Stimulated activated naive CD4-positive, alpha-beta T cell (primary cell): ENCODE results near the gene ZNF532.

ENCODE experiments used
- DNase-seq, 6 experiments: peaks; one replicate each; lab custom pipeline; 2025; lab: John Stamatoyannopoulos, UW

The ZNF532 gene

GRCh38 chr18:58867281-58867961, 2.7 kb downstream of the ZNF532 start:
- DNase-seq: no peak

DNA sequence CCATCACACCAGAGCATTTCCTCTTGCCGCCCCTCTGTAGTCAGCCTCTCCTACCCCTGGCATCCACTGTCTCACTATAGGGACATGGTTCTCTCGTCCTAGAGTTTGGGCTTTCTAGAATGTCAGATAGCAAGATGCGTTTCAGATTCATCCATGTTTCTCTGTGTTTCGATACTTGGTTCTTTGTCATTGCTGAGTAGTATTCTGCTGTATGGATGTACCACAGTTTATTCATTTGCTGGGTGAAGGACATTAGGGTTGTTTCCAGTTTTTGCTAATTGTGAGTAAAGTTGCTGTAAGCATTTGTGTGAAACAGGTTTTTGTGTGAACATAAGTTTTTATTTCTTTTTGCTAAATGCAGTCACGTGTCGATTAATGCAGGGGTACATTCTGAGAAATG, 3.8 kb downstream of the ZNF532 start:
- DNase-seq: no peak

- DNase-seq: no peak
Measured at GRCh38 chr18:58870130-58870529, 5.5 kb downstream of the ZNF532 start.

DNA sequence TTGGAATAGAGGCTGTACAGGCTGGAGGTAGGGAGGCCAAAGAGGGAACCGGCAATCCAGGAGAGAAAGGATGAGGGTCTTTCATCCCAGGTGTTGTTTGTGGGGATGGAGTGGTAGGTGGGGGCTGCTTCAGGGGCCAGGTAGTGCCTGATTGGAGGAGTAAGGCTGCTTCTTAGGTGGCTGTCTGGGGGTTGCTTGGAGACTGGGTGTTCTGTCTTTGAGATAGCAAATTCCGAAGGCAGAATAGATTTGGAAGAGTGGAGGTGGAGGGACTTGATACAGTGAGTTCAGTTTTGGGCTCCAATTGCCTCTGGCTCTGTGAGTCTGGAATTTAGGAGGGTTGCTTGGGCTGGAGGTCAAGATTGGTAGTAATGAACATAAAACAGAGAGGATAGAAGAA, 5.9 kb downstream of the ZNF532 start:
- DNase-seq: no peak

DNA sequence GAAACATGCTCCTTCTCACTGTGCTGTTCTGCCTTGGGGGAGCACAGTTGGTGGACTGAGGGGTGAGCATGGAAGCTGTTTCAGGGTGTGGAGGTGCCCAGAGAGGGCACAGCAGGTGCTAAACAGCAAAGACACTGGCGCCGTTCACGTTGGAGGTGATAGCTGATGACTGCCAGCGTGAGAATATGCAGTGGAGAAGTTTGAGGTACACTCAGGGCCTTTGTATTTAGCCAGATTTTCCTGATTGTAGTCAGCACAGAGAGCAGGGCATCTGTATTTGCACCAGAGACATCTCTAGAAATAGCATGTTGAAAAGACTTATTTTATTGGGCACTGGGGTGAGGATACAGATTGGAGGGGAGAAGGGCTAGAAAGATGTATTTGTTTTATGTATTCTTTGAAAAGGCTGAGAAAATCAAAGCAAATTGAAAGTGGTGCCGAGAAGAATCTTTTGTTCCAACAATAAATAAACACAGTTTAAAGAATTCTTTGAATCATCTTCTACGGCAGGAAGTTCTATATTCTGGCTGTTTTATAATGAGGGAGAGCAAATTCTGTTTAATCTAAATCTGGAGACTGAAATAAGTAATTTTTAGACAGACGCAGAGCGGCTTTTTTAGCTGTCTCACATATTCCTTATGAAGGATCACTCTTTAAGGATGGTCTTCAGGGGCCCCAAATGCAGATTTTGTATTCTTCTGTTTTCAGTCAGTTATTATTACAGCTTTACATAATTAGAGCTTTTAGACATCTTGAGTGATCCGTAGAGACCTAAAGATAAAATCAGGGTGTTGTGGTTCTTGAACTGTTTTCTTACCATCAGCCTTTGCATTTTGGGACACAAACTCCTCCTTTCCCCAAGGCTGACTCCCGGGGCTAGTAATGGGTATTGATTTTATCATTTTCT, 7.1 kb downstream of the ZNF532 start:
- no peak for DNase-seq

DNA sequence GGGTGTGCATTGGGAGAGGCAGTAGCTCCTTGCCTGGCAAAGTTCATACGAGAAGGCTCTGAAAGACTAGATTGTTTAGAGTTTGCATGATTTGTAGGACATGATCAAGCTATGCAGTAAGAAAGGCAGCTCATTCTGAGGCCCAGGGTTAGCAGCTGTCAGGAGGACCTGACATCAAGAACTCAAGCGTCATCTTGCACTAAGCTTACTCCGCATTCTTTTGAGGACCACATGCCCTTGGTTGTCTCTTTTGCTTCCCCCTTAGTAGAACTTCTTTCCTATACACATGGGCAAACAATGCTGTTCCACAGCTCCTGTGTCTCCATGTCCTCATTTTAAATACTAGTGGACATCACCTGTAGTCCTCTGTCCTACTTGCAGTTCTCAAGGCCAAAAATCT, 14.0 kb downstream of the ZNF532 start:
- no peak for DNase-seq

- no peak for DNase-seq
Measured at GRCh38 chr18:58881477-58881876, 16.8 kb downstream of the ZNF532 start.

- no peak for DNase-seq
Measured at GRCh38 chr18:58882044-58882443, 17.4 kb downstream of the ZNF532 start.

DNA sequence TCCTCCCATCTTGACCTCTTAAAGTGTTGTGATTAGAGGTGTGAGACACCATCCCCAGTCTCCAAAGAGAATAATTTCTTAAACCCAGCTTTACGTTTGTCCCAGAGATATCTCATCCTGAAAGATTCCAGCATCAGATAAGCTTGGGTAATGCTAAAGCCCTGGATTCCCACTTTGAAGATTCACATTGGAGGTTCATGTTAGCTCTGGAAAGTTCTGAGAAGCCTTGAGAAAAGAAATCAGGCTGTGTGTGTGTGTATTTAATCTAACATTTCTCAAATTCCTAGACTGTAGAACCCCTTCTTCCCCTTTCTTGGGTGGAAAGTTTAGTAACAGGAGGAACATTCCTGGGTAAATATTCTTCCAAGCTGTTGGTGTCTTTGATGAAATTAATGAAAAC, 18.0 kb downstream of the ZNF532 start:
- no peak for DNase-seq

GRCh38 chr18:58884680-58885079, 20.0 kb downstream of the ZNF532 start:
- no peak for DNase-seq

GRCh38 chr18:58886431-58886830, 21.8 kb downstream of the ZNF532 start:
- no peak for DNase-seq

DNA sequence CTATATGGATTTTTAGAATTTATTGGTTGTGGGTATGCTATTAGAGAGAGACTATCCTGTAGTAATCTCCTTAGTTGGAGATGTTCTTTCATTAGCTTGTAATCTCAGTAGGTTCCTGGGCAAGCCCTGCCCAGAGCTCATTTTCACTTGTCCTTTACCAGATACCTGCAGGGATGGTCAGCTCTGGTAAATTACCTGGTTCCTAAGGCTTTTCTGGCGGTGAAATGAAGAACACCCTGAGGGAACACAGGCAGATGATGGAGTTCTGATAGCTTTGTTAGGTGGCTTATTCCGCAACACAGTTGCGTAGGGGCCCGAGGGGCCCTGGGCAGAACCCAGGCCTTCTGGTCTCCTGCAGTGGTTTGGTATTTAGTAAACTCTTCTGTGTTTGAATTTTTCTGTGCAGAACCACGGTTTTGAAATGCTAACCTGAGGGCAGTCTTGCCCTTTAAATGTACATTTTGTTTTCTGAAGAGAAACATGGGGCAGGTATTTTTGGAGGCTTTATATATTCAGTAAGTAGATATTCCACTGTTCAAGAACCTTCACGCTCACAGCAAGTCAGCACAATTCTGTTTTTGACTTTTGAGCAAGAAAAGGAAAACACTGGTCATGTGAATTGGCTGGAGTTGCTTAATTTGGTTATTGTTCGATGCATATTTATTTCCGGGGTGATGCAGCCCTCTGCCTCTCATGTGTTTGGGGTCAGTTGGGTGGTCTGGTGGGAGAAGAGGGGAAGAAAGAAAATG, 22.4 kb downstream of the ZNF532 start:
- no peak for DNase-seq

- DNase-seq: no peak
Measured at GRCh38 chr18:58887613-58887963, 22.9 kb downstream of the ZNF532 start.

- DNase-seq: no peak
Measured at GRCh38 chr18:58891776-58892175, 27.1 kb downstream of the ZNF532 start.

GRCh38 chr18:58892488-58892887, 27.8 kb downstream of the ZNF532 start:
- DNase-seq: no peak

GRCh38 chr18:58893388-58894099, 28.9 kb downstream of the ZNF532 start:
- DNase-seq: no peak

- no peak for DNase-seq
Measured at GRCh38 chr18:58894930-58895329, 30.3 kb downstream of the ZNF532 start.

DNA sequence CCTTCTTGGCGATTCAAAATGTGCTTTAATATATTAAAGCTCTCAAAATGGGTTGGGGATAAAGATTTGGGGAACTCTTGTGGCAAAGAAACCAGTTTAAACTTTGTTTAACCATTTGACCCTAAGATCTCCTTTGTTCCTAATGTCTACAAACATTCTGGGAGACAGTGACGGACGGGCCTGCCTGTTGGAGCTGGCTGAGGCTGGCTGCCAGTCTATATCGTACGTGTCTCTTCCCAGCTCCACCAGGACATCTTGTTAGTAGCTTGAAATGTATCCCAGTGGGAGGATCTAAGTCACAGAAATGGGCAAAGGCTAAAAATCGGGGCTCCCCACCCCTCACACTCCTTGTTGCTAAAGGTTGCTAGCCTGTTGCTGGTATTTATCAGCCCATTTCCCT, 30.7 kb downstream of the ZNF532 start:
- DNase-seq: no peak

GRCh38 chr18:58896268-58896667, 31.6 kb downstream of the ZNF532 start:
- DNase-seq: peak in 1 of 6 experiments; percentile 2

GRCh38 chr18:58896734-58897508, 32.2 kb downstream of the ZNF532 start:
- DNase-seq: no peak
